Hematopoietic multipotent progenitor cell treated with erythropoietin and hydrocortisone succinate and interleukin-3 and kit ligand, for 4 days (in vitro differentiated cells): ENCODE measurements around the gene MAP2K5.

Experiments used
- DNase-seq: peaks from one replicate; pipeline ENCODE4 v3.0.0-alpha.2; 2015

MAP2K5 gene

DNA sequence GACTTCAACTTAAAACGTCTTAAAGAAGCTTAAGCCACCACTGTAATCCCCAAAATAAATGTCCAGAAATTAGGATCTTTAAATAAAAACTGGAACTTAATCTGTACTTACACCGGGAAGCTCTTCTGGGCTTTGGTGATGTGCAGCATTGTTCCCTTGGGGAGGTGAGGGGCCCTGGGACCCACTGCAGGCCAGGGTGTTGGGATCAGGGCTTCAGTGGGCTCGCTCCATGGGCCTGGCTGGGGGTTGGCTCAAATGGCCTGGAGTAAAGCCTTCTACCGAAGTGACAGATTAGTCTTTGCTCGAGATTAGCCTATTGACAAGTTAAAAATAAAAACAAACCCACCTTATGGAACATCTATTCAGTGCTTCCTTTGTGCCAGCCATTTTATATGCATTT is 303.5 kb downstream of the MAP2K5 start:
- DNase-seq, result no peak

GRCh38 chr15:67849538-67849937 is 307.0 kb downstream of the MAP2K5 start:
- no peak for DNase-seq

- DNase-seq, result no peak
These were observed 307.8 kb downstream of the MAP2K5 start for GRCh38 chr15:67850336-67850735.

DNA sequence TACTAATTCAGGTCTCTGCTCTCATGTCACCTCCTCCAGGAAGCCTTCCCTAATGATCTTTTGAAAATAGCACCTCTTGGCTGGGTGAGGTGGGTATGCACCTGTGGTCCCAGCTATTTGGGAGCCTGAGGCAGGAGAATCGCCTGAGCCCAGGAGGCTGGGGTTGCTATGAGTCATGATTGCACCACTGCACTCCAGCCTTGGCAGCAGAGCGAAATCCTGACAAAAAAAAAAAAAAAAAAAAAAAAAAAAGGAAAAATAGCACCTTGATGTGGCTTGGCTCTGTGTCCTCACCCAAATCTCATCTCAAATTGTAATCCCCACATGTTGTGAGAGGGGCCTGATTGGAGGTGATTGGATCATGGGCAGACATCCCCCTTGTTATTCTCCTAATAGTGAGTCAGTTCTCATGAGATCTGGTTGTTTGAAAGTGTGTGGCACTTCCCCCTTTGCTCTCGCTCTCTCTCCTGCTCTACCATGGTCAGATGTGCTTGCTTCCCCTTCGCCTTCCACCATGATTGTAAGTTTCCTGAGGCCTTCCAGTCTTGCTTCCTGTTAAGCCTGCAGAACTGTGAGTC is 308.6 kb downstream of the MAP2K5 start:
- DNase-seq, result peak; percentile 52

DNA sequence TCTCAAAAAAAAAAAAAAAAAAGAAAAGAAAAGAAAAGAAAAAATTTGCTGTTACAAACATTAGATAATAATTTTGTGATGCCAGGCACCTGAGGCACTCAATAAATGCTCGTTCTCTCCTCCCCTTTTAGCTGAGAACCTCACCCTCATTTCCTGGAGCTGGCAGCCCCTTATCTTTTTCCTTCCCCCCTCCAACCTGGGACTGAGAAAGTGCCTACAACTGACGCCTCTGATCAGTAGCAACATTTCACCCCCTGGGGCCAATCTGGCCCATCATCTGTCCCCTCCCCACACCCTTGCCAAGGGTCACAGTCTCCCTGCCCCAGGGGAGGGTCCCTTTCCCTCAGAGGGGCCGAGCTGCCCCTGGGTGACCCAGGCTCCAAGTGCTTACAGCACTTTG is 309.9 kb downstream of the MAP2K5 start:
- DNase-seq, result peak; percentile 41

DNA sequence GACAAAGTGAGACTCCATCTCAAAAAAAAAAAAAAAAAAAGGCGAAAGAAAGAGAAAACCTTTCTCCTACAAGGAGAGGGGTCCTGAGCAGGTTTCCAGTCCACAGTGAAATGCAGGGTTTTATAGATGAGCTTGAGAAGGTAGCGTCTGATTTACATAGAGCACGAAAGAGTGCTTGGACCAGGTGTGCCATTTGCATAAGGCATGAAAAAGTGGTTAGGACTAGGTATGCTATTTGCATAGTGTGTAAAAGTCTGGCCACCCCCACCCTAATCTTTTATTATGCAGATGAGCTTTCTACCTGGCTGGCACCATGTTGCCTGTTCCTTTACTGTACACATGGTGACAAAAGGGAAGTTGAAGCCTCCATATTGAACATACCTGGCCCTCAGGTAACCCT is 311.0 kb downstream of the MAP2K5 start:
- no peak for DNase-seq

GRCh38 chr15:67854358-67854757 is 311.9 kb downstream of the MAP2K5 start:
- DNase-seq, result no peak

- DNase-seq, result no peak
These were observed 313.3 kb downstream of the MAP2K5 start for GRCh38 chr15:67855842-67856241.
